A673 (cell line): ENCODE results near the gene ADAMTS9. TPM values are rescaled to one million over a fixed set of nuclear protein-coding genes. Genes with fewer than 3 reads are reported as not detected.

Experiments
- BruUV-seq: library from RNA; stranded (reverse); fragments of 400-500 nt; replicated peaks from 2 replicates; lab custom pipeline; 2021; lab: Mats Ljungman, UMichigan
- CTCF ChIA-PET: fragments of 300-600 bp; sonication (Branson Sonifier 250); formaldehyde crosslinking; loops from one replicate; lab custom pipeline; 2022; ENCODE audit warnings: antibody characterized with exemption; lab: Charles Lee
- POLR2A ChIA-PET: fragments of 300-600 bp; sonication (Branson Sonifier 250); formaldehyde crosslinking; loops from one replicate; lab custom pipeline; 2022; ENCODE audit warnings: antibody characterized with exemption; ENCODE audit not compliant: low non-redundant PET; lab: Charles Lee
- DNase-seq: peaks from one replicate; pipeline ENCODE4 v3.0.0-alpha.2; 2015; ENCODE audit warnings: low spot score
- H3K27ac ChIP-seq: fragments of 200-600 bp; sonication (generic); 2 replicates; pipeline ENCODE4 v1.5.1; 2016; ENCODE audit warnings: mixed run types, low read depth, mild to moderate bottlenecking, mixed read lengths, antibody characterized with exemption, low read length; ENCODE audit not compliant: poor library complexity, severe bottlenecking
- H3K27me3 ChIP-seq: fragments of 200-600 bp; sonication (generic); replicated peaks from 2 replicates; pipeline ENCODE4 v1.6.1; 2017; ENCODE audit warnings: mixed run types, low read depth, mild to moderate bottlenecking, mixed read lengths, antibody characterized with exemption, low read length; ENCODE audit not compliant: insufficient read depth, poor library complexity
- H3K36me3 ChIP-seq: fragments of 200-600 bp; sonication (generic); 2 replicates; pipeline ENCODE4 v1.6.1; 2016; ENCODE audit warnings: mixed run types, mild to moderate bottlenecking, mixed read lengths, antibody characterized with exemption, low read length; ENCODE audit not compliant: insufficient read depth, poor library complexity, severe bottlenecking
- H3K4me1 ChIP-seq: fragments of 200-600 bp; sonication (generic); 2 replicates; pipeline ENCODE4 v1.6.1; 2017; ENCODE audit warnings: mixed run types, mild to moderate bottlenecking, mixed read lengths, antibody characterized with exemption, low read length; ENCODE audit not compliant: insufficient read depth, poor library complexity, severe bottlenecking
- H3K4me3 ChIP-seq: fragments of 200-600 bp; sonication (generic); 2 replicates; pipeline ENCODE4 v1.5.1; 2016; ENCODE audit warnings: low read depth, mixed run types, mild to moderate bottlenecking, mixed read lengths, low read length; ENCODE audit not compliant: poor library complexity, severe bottlenecking
- H3K9me3 ChIP-seq: fragments of 200-600 bp; sonication (generic); 2 replicates; pipeline ENCODE4 v1.6.1; 2016; ENCODE audit warnings: mixed run types, low read depth, mild to moderate bottlenecking, mixed read lengths, antibody characterized with exemption, low read length; ENCODE audit not compliant: poor library complexity, severe bottlenecking
- CTCF ChIP-seq: fragments of 300-800, 200-600 bp; sonication (generic); conservative IDR thresholded peaks from 2 replicates; pipeline ENCODE4 v1.5.1; 2017; ENCODE audit warnings: low read depth, mild to moderate bottlenecking, antibody characterized with exemption, low read length, moderate library complexity, mixed read lengths
- EZH2 ChIP-seq: fragments of 200-600 bp; sonication (generic); IDR thresholded peaks from 2 replicates; pipeline ENCODE4 v1.6.1; 2017; ENCODE audit warnings: borderline replicate concordance, low read depth, mild to moderate bottlenecking, mixed read lengths, antibody characterized with exemption, low read length; ENCODE audit not compliant: poor library complexity, severe bottlenecking
- intact Hi-C: fragments of 100-400 bp; cut with micrococcal nuclease; formaldehyde crosslinking; loops from one replicate; pipeline ENCODE4 v1.10.0; 2022; ENCODE audit not compliant: unreplicated experiment
- total RNA-seq: library from RNA; stranded (reverse); gene quantifications from 2 replicates; pipeline ENCODE4 v1.2.3, GENCODE V29; 2021

The ADAMTS9 gene
- total RNA-seq, 1 experiment from 2014 or later, result 0.26 TPM

- Histone ChIP-seq H3K27me3 (no peaks in the 10 kb centered on the region), H3K4me3 (no peak overlapping the region), H3K36me3 (no peaks in the 10 kb centered on the region), H3K4me1 (no peaks in the 10 kb centered on the region), H3K9me3 (no peaks in the 10 kb centered on the region), H3K27ac (no peak overlapping the region)
- BruUV-seq, result no TSS peak
- ChIA-PET CTCF (no interaction called here), POLR2A (no interaction called here)
- intact Hi-C loops, result no loop called here
- no peak for DNase-seq
- no peak for TF ChIP-seq EZH2
- no peak for TF ChIP-seq CTCF
Measured at GRCh38 chr3:64578797-64579196, 109.0 kb downstream of the ADAMTS9 start.

GRCh38 chr3:64578062-64578770 lies 109.6 kb downstream of the ADAMTS9 start:
- TF ChIP-seq EZH2 (no peak), CTCF (no peak)
- DNase-seq, result no peak
- ChIA-PET CTCF (no interaction called here), POLR2A (no interaction called here)
- Histone ChIP-seq H3K4me1 (no peaks in the 10 kb centered on the region), H3K9me3 (no peaks in the 10 kb centered on the region), H3K27ac (no peak overlapping the region), H3K27me3 (no peaks in the 10 kb centered on the region), H3K36me3 (no peaks in the 10 kb centered on the region), H3K4me3 (no peak overlapping the region)
- BruUV-seq, result no TSS peak
- intact Hi-C loops, result no loop called here

- no peaks in the 10 kb centered on the region for H3K36me3 ChIP-seq
- no peak overlapping the region for H3K4me3 ChIP-seq
- no peak for DNase-seq
- POLR2A ChIA-PET, result no interaction called here
- no peaks in the 10 kb centered on the region for H3K27me3 ChIP-seq
- H3K27ac ChIP-seq, result no peak overlapping the region
- CTCF ChIA-PET, result no interaction called here
- intact Hi-C loops, result no loop called here
- no peaks in the 10 kb centered on the region for H3K4me1 ChIP-seq
- TF ChIP-seq CTCF (no peak), EZH2 (no peak)
- no TSS peak for BruUV-seq
- H3K9me3 ChIP-seq, result no peaks in the 10 kb centered on the region
Measured at GRCh38 chr3:64576211-64576775, 111.5 kb downstream of the ADAMTS9 start.
